ENCODE results near the gene GPATCH3. TPM values are rescaled to one million over a fixed set of nuclear protein-coding genes. Genes with fewer than 3 reads are reported as not detected.

GPATCH3 gene
- polyA plus RNA-seq, 1 donor (not counting 4 experiments of a cell fraction or from before 2014, with no cell fraction given), result 5.7 TPM

- no peak for FAIRE-seq
- Histone ChIP-seq H3K4me3 (ENCODE audit: control insufficient read depth in 2 of 3, extremely low read depth in 1 of 3, insufficient read depth in 2 of 3, low read depth in 1 of 3, low read length in 3 of 3) (no peak overlapping the region), H3K27ac (ENCODE audit: control insufficient read depth, insufficient read depth, low read length) (no peak overlapping the region), H3K4me1 (ENCODE audit: control insufficient read depth, extremely low read depth, insufficient read depth, low read length) (peaks cover 8% of the 10 kb centered on the region), H3K4me2 (ENCODE audit: control insufficient read depth, extremely low read depth, insufficient read depth, low read depth, low read length) (no peak overlapping the region), H3K27me3 (ENCODE audit: control insufficient read depth, extremely low read depth, insufficient read depth, low read length) (no peaks in the 10 kb centered on the region), H3K9me3 (ENCODE audit: control insufficient read depth, low read depth, low read length) (no peaks in the 10 kb centered on the region), H3K36me3 (ENCODE audit: control insufficient read depth in 2 of 2, extremely low read depth in 1 of 2, insufficient read depth in 2 of 2, low read length in 2 of 2) (peaks cover 34 to 57% of the 10 kb centered on the region in 2 experiments), H3K79me2 (ENCODE audit: control insufficient read depth, insufficient read depth, low read length) (peaks cover under 1% of the 10 kb centered on the region), H4K20me1 (ENCODE audit: control insufficient read depth, extremely low read depth, insufficient read depth, low read length) (peaks cover 12% of the 10 kb centered on the region), H3K9me1 (ENCODE audit: control insufficient read depth, extremely low read depth, insufficient read depth, low read length) (no peaks in the 10 kb centered on the region), H2AFZ (ENCODE audit: control insufficient read depth, low read length) (no peak overlapping the region), H3K9ac (ENCODE audit: control insufficient read depth, extremely low read depth, insufficient read depth, low read length) (no peak overlapping the region)
- TF ChIP-seq CTCF (optimal IDR thresholded peaks at IDR 0.05 in 1 of 3, IDR thresholded peaks at IDR 0.05 in 1 of 3, conservative IDR thresholded peaks at IDR 0.05 in 1 of 3; ENCODE audit: extremely low read depth in 1 of 3, insufficient read depth in 2 of 3, low read length in 3 of 3) (no peak), EZH2 (IDR thresholded peaks at IDR 0.05; ENCODE audit: low read length) (no peak)
- dilution Hi-C loops (cut with MboI; ENCODE audit: extremely low pct_ligation_motif_present, low sequenced_read_pairs), result no loop called here
- no peak for DNase-seq (ENCODE audit: low read depth, low spot score)
These were observed 45.5 kb upstream of the GPATCH3 start for GRCh38 chr1:26945728-26946127.

- TF ChIP-seq EZH2 (IDR thresholded peaks at IDR 0.05; ENCODE audit: low read length) (no peak), CTCF (optimal IDR thresholded peaks at IDR 0.05 in 1 of 3, IDR thresholded peaks at IDR 0.05 in 1 of 3, conservative IDR thresholded peaks at IDR 0.05 in 1 of 3; ENCODE audit: extremely low read depth in 1 of 3, insufficient read depth in 2 of 3, low read length in 3 of 3) (no peak)
- Histone ChIP-seq H3K27me3 (ENCODE audit: control insufficient read depth, extremely low read depth, insufficient read depth, low read length) (no peaks in the 10 kb centered on the region), H3K27ac (ENCODE audit: control insufficient read depth, insufficient read depth, low read length) (no peak overlapping the region), H3K9me3 (ENCODE audit: control insufficient read depth, low read depth, low read length) (no peaks in the 10 kb centered on the region), H3K4me2 (ENCODE audit: control insufficient read depth, extremely low read depth, insufficient read depth, low read depth, low read length) (no peak overlapping the region), H3K9me1 (ENCODE audit: control insufficient read depth, extremely low read depth, insufficient read depth, low read length) (no peaks in the 10 kb centered on the region), H3K4me3 (ENCODE audit: control insufficient read depth in 2 of 3, extremely low read depth in 1 of 3, insufficient read depth in 2 of 3, low read depth in 1 of 3, low read length in 3 of 3) (no peak overlapping the region), H2AFZ (ENCODE audit: control insufficient read depth, low read length) (no peak overlapping the region), H3K36me3 (ENCODE audit: control insufficient read depth in 2 of 2, extremely low read depth in 1 of 2, insufficient read depth in 2 of 2, low read length in 2 of 2) (peaks cover 33 to 54% of the 10 kb centered on the region in 2 experiments), H4K20me1 (ENCODE audit: control insufficient read depth, extremely low read depth, insufficient read depth, low read length) (peaks cover 7% of the 10 kb centered on the region), H3K4me1 (ENCODE audit: control insufficient read depth, extremely low read depth, insufficient read depth, low read length) (peaks cover 6% of the 10 kb centered on the region), H3K9ac (ENCODE audit: control insufficient read depth, extremely low read depth, insufficient read depth, low read length) (no peak overlapping the region), H3K79me2 (ENCODE audit: control insufficient read depth, insufficient read depth, low read length) (no peaks in the 10 kb centered on the region)
- dilution Hi-C loops (cut with MboI; ENCODE audit: extremely low pct_ligation_motif_present, low sequenced_read_pairs), result no loop called here
- DNase-seq (ENCODE audit: low read depth, low spot score) (no peak), FAIRE-seq (no peak)
These were observed 44.9 kb upstream of the GPATCH3 start for GRCh38 chr1:26945138-26945537.

Measured in keratinocyte (primary cell).